Anterior cingulate cortex (tissue), 58 donors: ENCODE measurements around the gene ATF7IP.

Experiments used
- DNase-seq, 58 donors: peaks; one replicate each; lab custom pipeline; 2025; lab: John Stamatoyannopoulos, UW

Gene ATF7IP

DNA sequence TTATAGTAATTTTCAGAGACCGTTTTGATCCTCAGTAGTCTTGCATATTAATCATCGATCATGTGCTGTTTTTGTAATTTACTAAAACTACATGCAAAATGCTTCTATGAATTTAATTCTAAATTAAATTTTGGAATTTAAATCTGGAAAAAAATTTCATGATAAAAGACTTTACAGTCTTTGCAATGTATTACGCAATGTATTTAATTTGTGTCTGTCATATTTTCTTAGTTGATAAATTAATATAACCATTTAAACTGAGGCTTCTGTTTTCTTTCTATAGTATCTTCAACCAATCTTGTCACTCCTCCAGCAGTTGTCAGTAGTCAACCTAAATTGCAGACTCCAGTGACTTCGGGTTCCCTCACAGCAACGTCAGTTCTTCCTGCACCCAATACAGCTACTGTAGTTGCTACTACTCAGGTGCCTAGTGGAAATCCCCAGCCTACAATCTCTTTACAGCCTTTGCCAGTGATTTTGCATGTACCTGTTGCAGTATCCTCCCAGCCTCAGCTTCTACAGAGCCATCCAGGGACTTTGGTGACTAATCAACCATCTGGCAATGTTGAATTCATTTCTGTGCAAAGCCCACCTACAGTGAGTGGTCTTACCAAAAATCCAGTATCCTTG is 94.8 kb downstream of the ATF7IP start:
- DNase-seq, result no peak

DNA sequence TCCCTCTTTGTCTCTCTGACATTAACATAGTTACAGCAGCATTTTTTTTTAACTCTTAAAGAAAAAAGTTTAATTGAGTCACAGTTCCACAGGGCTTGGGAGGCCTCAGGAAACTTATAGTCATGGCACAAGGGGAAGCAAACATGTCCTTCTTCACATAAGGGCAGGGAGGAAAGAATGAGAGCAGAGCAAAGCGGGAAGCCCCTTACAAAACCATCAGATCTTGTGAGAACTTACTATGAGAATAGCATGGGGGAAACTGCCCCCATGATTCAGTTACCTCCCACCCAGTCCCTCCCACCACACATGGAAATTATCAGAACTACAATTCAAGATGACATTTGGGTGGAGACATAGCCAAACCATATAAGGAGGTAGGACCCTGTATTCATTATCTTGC is 106.0 kb downstream of the ATF7IP start:
- no peak for DNase-seq

- DNase-seq, result no peak
These were observed 108.3 kb downstream of the ATF7IP start for GRCh38 chr12:14473707-14474287.

DNA sequence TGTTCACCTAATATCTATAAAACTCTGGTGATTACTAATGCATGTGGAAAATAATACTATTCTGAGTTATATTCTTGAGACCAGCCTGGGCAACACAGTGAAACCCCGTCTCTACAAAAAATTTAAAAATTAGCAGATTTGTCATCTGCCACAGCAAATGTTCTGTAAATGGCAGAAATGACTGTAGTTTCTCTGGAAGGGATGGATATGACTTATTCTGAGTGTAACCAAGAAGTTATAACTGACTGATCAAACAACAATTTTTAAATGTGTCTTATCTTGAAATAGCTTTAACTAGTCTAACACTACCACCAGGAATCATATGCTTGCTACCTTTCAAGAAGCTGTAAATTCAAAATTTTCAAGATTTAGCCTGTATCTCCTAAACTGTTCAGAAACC is 113.5 kb downstream of the ATF7IP start:
- DNase-seq, result no peak

DNA sequence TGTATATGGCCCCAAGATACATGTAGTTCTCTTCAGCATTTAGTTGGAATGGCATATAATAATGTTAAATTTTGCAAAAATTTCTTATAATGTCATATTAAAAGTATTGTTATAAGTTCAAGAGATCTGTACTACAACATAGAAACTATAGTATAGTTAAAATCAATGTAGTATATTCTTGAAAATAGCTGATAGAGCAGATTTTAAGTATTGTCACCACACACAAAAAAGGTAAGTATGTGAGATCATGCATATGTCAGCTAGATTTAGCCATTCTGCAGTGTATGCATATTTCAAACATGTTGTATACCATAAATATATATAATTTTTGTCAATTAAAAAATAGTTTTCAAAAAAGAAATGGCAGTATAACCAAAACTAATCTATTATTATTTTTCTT is 115.7 kb downstream of the ATF7IP start:
- DNase-seq, result no peak

DNA sequence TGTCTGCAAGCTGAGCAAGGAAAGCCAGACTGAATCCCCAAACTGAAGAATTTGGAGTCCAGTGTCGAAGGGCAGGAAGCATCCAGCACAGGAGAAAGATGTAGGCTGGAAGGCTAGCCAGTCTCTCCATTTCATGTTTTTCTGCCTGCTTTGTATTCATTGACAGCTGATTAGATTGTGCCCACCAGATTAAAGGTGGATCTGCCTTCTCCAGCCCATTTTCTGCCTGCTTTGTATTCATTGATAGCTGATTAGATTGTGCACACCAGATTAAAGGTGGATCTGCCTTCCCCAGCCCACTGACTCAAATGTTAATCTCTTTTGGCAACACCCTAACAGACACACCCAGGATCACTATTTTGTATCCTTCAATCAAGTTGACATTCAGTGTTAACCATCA is 116.9 kb downstream of the ATF7IP start:
- no peak for DNase-seq

DNA sequence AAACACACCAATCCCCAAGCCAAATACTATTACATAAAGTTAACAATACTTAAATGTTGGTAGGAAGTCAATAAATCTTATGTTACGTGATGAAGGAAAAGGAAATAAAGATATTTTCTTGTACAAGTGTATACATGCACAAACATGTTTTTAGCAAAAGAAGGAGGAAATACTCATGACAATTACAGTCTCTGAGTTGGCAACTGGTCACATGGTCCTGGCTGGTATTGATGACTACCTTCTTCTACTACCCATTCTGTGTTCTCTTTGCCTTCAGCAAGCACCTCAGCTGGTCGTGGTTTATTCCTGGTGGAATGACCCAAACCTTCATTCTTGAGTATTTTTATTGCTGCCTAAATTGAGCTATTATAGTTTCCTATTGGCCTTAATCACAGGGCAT is 117.4 kb downstream of the ATF7IP start:
- no peak for DNase-seq

- DNase-seq, result no peak
These were observed 129.8 kb downstream of the ATF7IP start for GRCh38 chr12:14495326-14495725.

DNA sequence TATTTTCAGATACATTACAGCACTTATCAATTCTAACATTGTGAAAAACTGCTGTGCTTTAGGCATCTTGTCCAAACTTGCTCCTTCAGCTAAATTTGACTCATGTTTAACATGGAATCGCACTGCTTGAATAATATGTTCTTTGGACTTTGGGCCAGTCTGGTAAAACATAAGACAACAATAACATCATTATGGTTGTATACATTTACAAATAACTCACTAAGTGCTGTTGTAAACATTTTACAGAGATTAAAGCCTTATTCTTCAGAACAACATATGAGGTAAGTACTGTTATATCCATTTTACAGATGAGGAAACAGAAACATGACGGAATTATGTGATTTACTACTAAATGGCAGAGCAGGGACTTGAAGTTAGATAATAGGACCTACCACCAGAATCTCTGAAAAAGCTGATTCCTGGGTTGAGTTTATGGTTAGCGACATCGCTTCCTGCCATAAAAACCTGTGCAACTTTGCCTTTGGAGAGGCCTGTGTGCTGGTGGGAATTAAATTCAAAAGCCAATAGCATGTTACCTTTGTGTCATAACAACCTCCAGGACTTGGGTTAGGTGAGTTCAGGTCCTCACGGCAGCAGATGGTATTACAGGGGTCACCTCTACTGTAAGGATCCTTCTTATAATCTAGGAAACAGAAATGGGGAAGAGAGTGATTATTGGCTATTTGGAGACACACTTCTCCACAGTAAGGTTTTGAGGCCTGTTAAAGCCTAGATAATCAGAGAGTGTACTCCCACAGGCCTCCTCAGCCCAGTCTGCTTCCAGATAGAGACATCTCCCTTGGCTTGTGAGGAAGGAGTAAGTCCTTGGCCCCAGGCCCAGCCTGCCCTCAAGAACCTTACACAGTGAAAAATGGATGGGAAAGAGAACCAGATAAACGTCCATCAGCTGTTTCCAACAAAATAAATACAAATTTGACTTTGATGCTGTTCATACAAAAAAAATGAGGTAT is 140.4 kb downstream of the ATF7IP start:
- no peak for DNase-seq

DNA sequence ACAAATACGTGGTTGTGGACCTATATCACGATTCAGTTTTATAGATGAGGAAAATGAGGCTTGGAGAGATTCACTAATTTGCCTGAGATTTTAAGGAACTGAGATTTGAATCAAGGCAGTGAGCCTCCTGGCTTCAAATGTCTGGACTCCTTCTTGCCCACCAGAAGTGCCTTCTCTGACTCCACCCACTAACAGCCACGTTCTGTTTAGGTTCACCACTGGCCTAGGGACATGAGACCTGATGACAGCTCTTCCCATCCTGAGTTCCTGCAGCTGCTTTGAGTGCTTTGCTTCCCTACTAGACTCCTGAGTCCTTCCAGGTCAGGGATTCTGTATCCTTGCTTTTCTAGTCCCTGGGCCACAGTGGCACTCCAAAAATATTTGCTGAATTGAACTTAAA is 145.1 kb downstream of the ATF7IP start:
- no peak for DNase-seq

DNA sequence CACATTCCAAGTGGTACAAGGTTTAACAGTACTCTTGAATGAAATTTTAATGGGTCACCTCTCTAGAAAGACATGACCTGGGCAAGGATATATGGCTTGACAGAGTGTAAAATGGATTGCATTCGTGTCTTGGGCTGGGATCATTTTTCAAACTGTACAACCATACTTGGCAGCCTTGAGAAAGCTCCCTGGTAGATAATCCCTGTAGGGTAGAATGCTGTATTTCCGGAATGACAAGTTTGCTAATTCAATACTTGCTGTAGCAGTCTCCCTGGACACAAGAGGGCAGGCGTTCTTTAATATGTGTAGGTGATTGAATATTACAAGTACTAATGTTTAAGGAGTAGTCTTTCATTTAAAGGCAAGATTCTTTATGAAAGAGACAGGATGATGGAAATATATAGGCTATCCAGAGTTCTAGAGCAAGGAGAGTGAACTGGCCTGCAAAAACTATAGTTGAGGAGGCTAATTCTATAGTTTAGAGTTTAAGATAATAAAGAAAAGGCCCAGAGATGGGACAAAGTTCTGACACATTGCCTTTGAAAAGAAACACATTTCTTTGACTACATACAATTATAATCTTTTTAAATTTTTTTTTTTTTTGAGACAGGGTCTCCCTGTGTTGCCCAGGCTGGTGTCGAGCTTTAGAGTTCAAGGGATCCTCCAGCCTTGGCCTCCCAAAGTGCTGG is 148.8 kb downstream of the ATF7IP start:
- no peak for DNase-seq

DNA sequence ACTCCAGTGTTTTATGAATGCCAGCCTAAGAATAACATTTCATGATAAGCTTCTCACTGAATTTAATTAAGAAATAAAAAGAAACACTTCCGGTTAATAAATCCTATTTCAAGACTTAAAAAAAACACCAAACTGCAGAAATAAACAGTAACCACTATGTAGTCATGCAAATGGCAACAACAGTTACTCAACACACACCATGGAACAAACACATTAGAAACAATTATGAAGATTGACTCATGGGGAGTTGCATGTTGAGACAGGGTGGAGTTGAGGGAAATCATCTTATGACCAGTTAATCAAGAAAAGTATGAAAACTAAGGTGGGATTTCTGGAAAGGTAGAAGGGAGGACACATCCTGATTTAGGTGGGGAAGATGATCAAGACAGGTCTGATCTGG is 149.5 kb downstream of the ATF7IP start:
- no peak for DNase-seq

DNA sequence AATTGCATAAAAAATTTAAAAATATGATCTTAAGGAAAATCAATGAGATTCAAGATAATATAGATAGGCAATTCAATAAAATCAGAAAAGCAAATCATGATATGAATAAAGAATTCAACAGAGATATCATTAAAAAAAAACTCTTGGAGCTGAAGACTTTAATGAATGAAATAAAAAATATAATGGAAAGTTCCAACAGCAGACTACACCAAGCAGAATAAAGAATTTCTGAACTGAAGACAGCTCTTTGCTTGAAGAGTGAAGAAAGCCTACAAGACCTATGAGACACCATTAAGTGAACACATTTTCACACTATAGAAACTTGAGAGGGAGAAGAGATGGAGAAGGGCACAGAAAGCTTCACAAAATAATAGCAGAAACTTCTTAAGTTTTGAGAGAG is 156.3 kb downstream of the ATF7IP start:
- DNase-seq, result no peak

DNA sequence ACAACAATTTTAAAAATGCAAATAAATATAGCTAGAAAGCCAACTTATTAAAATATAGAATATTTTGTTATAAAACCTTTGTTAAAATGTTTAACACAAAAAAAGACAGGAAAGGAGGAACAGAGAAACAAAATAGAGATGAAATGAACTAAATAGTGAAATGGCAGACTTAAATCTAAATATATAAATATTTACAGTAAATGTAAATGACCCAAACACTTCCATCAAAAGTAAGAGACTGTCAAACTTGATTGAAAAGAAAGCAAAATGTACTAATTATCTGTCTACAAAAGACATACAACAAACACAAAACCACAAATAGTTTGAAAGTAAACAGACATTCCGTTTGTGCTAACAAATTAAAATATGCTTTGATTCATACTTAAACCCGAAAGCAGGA is 160.5 kb downstream of the ATF7IP start:
- no peak for DNase-seq

GRCh38 chr12:14532152-14532551 is 166.7 kb downstream of the ATF7IP start:
- no peak for DNase-seq

DNA sequence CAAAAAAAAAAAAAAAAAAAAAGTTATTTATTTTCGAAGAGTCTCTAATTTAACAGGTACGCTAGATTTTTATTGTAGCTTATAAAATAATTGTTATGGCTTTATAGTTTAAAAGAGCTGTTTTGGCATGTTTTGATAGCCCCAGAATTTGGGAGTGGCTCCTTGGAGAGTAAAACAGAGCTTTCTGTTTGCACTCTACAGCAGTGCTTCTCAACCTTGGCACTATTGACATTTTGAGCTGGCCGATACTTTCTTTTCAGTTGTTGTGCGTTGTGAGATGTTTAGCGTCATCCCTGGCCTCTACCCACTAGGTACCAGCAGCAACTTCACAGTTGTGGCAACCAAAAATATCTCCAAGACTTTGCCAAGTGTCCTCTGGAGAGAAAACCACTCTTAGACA is 171.6 kb downstream of the ATF7IP start:
- DNase-seq, result no peak

- no peak for DNase-seq
These were observed 175.4 kb downstream of the ATF7IP start for GRCh38 chr12:14540801-14541462.

GRCh38 chr12:14545144-14546124 is 180.0 kb downstream of the ATF7IP start:
- no peak for DNase-seq

GRCh38 chr12:14547571-14547970 is 182.1 kb downstream of the ATF7IP start:
- peak in 1 of 58 donors; percentile 1 for DNase-seq
